Measurements from ENCODE around the gene PARD3. TPM values are rescaled to one million over a fixed set of nuclear protein-coding genes. Genes with fewer than 3 reads are reported as not detected.
"Not testable (repeated sequence)": the region's sequence is repeated elsewhere in the genome, so short reads cannot be mapped to it uniquely, and the experiment has no call there.

Gene PARD3
- total RNA-seq, 4 donors from 2014 or later: 150 to 172 (median 165) TPM

DNA sequence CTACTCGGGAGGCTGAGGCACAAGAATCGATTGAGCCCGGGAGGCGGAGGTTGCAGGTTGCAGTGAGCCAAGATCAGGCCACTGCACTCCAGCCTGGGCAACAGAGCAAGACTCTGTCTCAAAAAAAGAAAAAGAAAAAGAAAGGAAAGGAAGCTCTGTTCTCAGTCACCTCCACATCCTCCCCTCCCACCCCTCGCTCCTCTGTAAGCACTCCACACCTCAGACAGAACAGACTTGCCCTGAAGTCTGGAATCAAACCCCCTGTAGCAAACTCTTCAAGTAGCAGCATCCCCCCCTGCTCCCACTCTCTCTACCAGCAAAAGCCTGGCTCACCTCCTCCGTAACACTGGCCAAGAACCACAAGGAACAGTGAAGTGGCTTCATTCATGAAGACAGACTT lies 66.7 kb downstream of the PARD3 start:
- H3K4me3 ChIP-seq (ENCODE audit: low read depth, poor library complexity, severe bottlenecking): no peak overlapping the region
- intact Hi-C loops (cut with DNase I; ENCODE audit: low total_unique reads): no loop called here
- TF ChIP-seq, protein P1, sequence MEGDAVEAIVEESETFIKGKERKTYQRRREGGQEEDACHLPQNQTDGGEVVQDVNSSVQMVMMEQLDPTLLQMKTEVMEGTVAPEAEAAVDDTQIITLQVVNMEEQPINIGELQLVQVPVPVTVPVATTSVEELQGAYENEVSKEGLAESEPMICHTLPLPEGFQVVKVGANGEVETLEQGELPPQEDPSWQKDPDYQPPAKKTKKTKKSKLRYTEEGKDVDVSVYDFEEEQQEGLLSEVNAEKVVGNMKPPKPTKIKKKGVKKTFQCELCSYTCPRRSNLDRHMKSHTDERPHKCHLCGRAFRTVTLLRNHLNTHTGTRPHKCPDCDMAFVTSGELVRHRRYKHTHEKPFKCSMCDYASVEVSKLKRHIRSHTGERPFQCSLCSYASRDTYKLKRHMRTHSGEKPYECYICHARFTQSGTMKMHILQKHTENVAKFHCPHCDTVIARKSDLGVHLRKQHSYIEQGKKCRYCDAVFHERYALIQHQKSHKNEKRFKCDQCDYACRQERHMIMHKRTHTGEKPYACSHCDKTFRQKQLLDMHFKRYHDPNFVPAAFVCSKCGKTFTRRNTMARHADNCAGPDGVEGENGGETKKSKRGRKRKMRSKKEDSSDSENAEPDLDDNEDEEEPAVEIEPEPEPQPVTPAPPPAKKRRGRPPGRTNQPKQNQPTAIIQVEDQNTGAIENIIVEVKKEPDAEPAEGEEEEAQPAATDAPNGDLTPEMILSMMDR (IDR thresholded peaks at IDR 0.05): no peak
- TF ChIP-seq POLR2A (IDR thresholded peaks at IDR 0.05): no peak
- DNase-seq (ENCODE audit: low spot score in 2 of 2): no peak
- 94 to 96% methylated on average over 6 of the region's 6 CpGs for WGBS, 2 donors

DNA sequence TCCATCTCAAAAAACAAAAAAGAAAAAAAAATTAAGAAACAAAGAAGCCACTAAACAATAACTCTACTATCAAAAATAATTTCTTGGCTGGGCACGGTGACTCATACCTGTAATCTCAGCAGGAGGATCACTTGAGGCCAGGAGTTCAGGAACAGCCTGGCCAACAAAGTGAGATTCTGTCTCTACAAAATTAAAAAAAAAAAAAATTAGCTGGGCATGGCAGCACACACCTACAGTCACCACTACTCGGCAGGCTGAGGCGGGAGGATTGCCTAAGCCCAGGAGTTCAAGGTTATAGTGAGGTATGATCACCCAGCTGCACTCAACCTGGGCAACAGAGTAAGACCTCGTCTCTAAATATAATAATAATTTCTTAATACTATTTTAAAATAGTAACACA lies 69.0 kb downstream of the PARD3 start:
- H3K4me3 ChIP-seq (ENCODE audit: low read depth, poor library complexity, severe bottlenecking): no peak overlapping the region
- intact Hi-C loops (cut with DNase I; ENCODE audit: low total_unique reads): no loop called here
- TF ChIP-seq, protein P1 (IDR thresholded peaks at IDR 0.05): no peak
- TF ChIP-seq POLR2A (IDR thresholded peaks at IDR 0.05): no peak
- WGBS, 2 donors: 58 to 66% methylated on average over 4 of the region's 4 CpGs
- DNase-seq (ENCODE audit: low spot score in 2 of 2): no peak

DNA sequence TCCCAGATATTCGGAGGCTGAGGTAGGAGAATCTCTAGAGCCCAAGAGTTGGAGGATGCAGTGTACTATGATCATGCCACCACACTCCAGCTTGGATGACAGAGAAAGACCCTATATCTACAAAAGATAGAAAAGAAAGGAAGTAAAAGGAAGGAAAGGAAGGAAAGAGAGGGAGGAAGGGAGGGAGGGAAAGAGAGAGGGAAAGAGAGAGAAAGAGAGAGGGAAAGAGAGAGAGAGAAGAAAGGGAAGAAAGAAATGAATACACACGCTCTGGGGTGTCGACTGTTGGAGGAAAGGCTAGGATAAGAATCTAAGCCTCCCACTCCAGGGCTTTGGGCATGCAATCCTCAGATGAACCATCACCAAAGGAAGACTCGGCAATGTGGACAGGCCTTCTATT lies 69.9 kb downstream of the PARD3 start:
- intact Hi-C loops (cut with DNase I; ENCODE audit: low total_unique reads): no loop called here
- no peak for TF ChIP-seq POLR2A (IDR thresholded peaks at IDR 0.05)
- TF ChIP-seq, protein P1 (IDR thresholded peaks at IDR 0.05): no peak
- DNase-seq (ENCODE audit: low spot score in 2 of 2): no peak
- H3K4me3 ChIP-seq (ENCODE audit: low read depth, poor library complexity, severe bottlenecking): no peak overlapping the region
- WGBS, 2 donors: 85 to 96% methylated on average over 4 of the region's 4 CpGs

GRCh38 chr10:34744590-34744989 lies 70.5 kb downstream of the PARD3 start:
- TF ChIP-seq, protein P1 (IDR thresholded peaks at IDR 0.05): no peak
- TF ChIP-seq POLR2A (IDR thresholded peaks at IDR 0.05): no peak
- H3K4me3 ChIP-seq (ENCODE audit: low read depth, poor library complexity, severe bottlenecking): no peak overlapping the region
- intact Hi-C loops (cut with DNase I; ENCODE audit: low total_unique reads): no loop called here
- WGBS, 2 donors: 73 to 82% methylated on average over 3 of the region's 3 CpGs
- DNase-seq (ENCODE audit: low spot score in 2 of 2): no peak

DNA sequence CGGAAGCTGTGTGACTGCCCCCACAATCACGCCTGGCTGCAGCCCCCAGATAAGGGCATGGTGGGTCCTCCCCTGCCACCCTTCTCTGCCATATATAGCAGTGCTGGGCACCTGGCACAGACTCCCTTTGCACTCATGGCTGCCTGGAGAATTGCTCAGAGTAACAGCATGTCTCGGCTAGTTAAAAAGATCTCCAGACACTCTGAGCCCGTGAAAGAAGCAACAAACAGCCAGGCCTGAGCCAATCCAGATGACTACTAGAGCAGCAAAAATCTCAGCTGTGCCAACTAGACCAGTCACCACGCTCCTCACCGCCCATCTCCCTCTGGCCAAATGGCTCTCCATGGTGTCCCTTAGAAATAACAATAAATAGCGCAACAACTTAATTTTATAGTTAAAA lies 71.3 kb downstream of the PARD3 start:
- no peak for TF ChIP-seq POLR2A (IDR thresholded peaks at IDR 0.05)
- TF ChIP-seq, protein P1 (IDR thresholded peaks at IDR 0.05): no peak
- DNase-seq (ENCODE audit: low spot score in 2 of 2): peak in 1 of 2 donors; percentile 49
- intact Hi-C loops (cut with DNase I; ENCODE audit: low total_unique reads): no loop called here
- H3K4me3 ChIP-seq (ENCODE audit: low read depth, poor library complexity, severe bottlenecking): no peak overlapping the region
- whole genome bisulfite sequencing, 2 donors: 23 to 28% methylated on average over 7 of the region's 7 CpGs

DNA sequence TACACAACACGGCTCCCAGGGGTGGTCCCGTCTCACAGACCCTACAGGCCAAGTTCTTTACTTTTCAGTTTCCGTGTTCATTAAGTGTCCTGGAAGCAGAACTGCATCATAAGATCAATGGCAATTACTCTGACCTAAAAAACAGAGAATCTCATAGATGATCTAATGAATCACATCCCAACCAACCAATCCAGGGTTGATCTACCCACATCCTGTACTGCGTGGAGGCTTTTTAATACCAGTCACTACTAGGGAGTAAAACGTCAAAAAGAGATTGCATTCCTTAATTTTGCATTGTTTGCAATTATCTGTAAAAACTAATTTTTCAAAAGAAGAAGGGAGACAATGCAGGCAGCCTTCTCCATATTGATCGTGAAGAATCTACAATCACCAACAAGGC lies 72.6 kb downstream of the PARD3 start:
- intact Hi-C loops (cut with DNase I; ENCODE audit: low total_unique reads): no loop called here
- TF ChIP-seq POLR2A (IDR thresholded peaks at IDR 0.05): no peak
- TF ChIP-seq, protein P1 (IDR thresholded peaks at IDR 0.05): no peak
- DNase-seq (ENCODE audit: low spot score in 2 of 2): no peak
- WGBS, 2 donors: 93% methylated on average over 6 of the region's 6 CpGs
- H3K4me3 ChIP-seq (ENCODE audit: low read depth, poor library complexity, severe bottlenecking): no peak overlapping the region

- DNase-seq (ENCODE audit: low spot score in 2 of 2); intact Hi-C loops (cut with DNase I; ENCODE audit: low total_unique reads); H3K4me3 ChIP-seq (ENCODE audit: low read depth, poor library complexity, severe bottlenecking): not testable (repeated sequence)
- WGBS, 2 donors: 95 to 98% methylated on average over 4 of the region's 4 CpGs
These were observed 74.0 kb downstream of the PARD3 start for GRCh38 chr10:34741087-34741486.
